T follicular helper cell (primary cell): ENCODE data around the gene NPHP4.

Experiments
- DNase-seq: peaks from one replicate; pipeline ENCODE4 v3.0.0-alpha.2; 2020; ENCODE audit warnings: low read depth

The NPHP4 gene

GRCh38 chr1:5891736-5892135 lies 100.5 kb downstream of the NPHP4 start:
- no peak for DNase-seq

- DNase-seq, result no peak
Observed at GRCh38 chr1:5891137-5891536, 101.1 kb downstream of the NPHP4 start.

- no peak for DNase-seq
Observed at GRCh38 chr1:5890346-5891106, 101.7 kb downstream of the NPHP4 start.

GRCh38 chr1:5889901-5890300 lies 102.3 kb downstream of the NPHP4 start:
- no peak for DNase-seq

DNA sequence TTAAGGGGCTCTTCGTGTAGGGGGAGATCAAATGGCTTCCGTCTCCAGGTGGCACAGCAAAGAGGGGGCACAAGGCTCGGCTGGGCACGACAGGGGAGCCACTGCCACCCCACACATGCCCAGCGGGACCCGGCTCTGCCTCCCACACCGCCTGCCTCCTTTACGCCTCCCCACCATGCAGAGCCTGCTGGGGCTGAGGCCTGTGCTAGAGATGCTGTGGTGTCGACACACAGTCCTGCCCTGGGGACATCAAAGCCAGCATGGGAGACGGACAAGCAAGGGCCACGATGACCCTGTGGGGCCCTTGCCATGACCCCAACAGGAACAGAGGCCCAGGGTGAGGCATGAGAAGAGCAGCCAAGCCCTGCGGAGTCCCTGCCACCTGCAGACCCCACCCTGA lies 102.8 kb downstream of the NPHP4 start:
- no peak for DNase-seq

- no peak for DNase-seq
Observed at GRCh38 chr1:5888606-5889211, 103.5 kb downstream of the NPHP4 start.

GRCh38 chr1:5887971-5888361 lies 104.3 kb downstream of the NPHP4 start:
- DNase-seq, result no peak

DNA sequence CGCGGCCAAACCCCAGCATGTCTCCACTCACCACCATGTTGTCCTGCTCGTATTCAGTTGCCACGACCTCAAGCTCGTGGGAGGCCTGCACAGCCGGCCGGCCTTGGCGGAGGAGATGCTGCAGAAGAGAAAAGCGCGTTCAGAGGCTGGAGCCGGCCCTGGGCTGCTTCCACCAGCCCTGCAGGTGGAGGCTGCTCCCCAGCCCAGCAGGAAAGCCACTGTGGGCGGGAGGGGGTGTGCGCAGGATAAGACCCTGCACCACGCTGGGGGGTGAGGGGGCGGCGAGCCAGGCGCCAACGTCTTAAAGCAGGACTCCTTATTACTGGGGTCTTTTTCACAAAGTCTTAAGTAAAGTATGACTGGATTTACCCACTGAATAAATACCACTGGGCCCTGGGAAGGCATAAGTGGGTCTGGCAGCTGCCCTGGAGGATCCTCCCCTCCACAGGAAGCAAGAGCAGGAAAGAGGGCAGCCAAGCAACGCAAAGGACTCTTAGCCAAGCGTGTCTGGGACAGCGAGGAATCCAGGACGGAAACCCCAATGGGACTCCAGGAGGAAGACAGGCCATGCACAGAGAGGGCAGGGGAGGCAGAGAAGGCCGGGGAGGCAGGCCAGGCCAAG lies 104.8 kb downstream of the NPHP4 start:
- DNase-seq, result no peak

DNA sequence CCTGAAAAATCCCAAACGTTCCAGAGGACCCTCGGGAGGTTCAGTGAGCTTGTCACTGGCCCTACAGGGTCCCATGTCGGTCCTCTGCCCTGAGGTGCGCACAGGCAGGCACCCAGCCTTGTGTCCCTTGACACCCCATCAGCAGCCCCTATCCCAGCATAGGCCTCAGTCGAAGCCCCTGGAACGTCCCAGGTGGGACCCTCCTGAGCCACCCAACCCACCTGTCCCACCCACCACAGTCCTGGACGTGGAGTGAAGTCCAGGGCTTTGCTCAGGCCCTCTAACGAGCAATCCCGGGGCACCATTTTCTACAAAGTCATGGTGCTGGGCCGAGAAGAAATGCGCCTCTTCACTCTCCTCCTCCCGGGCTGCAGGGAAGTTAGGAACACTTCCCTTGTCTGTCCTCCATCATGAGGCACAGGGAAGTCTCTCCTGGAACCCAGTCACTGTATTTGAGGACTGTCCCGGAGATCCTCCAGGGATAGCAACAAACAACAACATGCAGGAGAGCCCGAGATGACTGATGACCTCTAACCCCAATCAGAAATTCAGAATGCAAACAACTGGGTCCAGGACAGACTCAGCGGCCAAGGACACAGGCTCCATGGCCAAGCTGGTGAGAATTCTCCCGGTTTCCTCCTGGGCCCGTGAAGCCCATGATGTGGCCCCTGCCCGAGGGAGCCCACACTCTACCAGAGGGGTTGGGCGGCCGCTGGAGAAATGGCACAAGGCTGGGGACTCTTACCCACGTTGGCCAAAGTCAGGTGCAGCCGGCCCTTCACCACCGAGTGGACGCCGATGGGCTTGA lies 105.5 kb downstream of the NPHP4 start:
- DNase-seq, result no peak

DNA sequence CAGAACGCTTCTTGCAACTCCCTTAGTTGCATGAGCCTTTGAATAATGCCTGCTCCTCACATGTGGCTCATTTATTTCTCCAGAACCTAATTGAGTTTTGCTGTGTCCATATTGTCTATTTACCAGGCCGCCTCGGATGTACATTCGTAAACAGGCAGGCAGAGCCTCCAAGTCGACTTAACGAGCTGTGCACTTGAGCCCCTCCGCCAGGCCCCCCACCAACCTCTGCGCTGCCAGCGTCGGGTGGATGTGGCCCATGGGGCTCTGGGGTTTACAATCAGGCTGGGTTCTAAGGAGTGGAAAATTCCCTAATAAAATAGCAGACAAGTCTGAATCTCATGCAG lies 106.1 kb downstream of the NPHP4 start:
- DNase-seq, result no peak

GRCh38 chr1:5885471-5886139 lies 106.6 kb downstream of the NPHP4 start:
- DNase-seq, result no peak

DNA sequence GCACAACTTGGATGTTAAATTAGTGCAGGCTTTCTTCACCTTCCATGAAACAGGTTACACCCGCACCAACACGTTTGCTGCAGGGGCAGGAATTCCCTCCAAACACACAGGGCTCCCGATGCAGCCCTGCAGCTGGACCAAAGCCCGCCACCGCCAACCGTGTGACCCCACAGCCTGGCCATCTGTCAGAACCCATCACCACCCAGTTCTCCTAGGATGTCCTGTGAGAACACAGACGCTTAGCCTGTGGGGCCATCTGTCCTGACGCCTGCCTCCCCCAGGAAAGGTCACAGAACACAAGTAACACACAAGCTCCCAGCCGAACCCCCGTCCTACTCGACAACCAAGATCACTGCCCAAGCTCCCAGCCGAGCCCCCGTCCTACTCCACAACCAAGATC lies 108.1 kb downstream of the NPHP4 start:
- no peak for DNase-seq

DNA sequence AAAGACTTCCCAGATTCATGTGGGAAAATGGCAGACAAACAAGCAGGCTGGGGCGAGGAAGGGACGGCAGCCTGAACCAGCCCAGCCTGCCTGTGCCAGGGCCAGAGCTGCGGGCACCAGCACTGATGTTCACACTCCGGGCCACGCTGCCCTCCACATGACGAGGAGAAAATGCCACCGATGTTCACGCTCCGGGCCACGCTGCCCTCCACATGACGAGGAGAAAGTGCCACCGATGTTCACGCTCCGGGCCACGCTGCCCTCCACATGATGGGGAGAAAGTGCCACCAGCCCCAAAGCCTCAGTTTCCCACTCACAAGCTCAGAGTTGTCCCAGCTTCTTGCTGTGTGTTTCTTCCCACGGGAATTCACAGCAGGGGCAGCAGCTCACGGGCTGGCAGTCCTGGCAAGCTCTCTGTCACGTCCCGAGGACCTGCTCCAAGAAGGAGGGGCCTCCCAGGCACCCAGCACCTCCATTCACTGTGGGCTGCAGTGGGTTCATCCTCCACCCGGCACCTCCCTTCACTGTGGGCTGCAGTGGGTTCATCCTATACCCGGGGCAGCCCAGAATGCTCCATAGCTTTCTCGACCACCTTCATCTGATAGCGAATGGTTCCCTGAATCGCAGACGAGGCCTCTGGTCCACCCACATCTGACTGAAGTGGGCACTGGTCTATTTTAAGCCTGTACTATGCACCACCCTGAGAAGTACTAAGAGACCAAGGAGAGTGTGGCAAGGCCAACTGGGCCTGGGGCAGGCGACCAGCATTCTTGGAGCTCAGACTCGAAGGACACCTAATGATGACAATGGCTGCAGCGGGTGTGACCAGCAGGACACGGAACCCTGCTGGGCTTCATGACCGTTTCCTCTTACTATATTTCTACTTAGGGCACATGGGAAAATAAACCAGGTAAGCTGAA lies 108.8 kb downstream of the NPHP4 start:
- DNase-seq, result no peak

DNA sequence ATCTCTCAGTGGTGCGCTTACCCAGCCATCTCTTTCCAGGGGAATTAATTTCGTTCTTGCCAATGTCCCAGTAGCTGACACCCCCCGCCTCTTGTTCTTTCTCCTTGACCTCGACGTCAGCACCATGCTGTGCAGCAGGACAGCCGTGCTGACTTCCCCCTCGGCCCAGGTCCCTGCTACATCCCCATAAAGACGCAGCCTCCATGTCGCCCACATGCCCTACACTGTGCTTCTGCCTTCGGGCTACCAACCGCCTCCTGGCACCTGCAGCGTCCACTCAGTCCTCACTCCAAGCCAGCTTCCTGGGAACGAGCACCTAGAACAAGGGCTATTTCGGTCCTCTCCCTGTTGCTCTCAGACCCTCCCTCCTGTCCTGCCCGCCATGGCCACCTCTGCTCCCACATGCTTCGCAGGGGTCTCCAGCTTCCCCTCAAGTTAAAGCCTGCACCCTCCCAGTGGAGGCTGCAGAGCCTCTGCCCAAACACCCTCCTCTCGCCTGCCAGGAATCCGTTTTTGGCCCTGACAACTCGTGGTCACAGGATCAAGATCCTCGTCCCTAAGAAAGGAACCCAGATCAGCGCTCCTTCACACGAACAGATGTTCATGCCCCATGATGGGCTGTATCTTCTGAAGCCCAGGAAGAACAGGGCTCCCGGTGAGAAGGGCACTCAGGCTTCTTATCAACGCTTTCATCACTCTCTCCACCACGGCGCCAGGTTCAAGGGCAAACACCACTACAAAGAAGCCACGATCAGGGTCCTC lies 109.7 kb downstream of the NPHP4 start:
- no peak for DNase-seq

GRCh38 chr1:5881526-5882222 lies 110.6 kb downstream of the NPHP4 start:
- DNase-seq, result no peak

DNA sequence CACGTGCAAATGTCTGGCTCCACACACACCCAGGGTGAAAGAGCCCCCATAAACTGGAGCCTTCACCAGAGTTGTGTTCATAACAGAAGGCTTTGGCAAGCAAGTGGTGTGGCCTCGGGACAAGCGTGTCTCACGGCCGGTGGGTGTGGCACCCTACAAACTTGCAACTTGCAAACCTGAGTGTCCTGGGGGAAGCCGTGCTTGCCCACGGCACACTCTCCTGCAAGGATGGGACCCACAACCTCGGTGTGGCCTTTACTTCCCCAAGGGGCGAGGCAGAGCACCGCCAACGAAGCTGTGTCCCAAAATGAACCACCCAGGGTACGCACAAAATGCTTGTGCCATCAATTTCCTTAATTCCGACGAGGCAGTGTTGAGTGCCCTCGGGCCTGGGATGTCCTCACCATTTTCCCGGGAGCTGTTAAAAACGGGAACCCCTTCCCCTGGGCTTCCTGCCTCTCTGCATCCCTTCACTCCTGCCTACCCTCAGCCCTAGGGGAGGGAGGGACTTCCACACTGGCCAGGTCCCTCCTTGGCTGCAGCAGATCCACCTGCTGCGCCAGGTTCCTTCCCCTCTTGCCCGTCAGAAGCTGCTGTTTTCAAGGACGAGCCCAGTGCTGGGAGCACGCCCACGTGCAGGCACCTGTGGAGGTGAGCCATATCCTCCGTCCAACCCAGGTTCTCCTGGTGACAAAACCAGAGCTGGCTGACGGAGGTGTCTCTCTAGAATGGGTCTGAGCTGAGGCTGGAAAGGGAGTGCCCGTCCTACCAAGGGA lies 111.4 kb downstream of the NPHP4 start:
- no peak for DNase-seq

- no peak for DNase-seq
Observed at GRCh38 chr1:5879421-5879820, 112.8 kb downstream of the NPHP4 start.

DNA sequence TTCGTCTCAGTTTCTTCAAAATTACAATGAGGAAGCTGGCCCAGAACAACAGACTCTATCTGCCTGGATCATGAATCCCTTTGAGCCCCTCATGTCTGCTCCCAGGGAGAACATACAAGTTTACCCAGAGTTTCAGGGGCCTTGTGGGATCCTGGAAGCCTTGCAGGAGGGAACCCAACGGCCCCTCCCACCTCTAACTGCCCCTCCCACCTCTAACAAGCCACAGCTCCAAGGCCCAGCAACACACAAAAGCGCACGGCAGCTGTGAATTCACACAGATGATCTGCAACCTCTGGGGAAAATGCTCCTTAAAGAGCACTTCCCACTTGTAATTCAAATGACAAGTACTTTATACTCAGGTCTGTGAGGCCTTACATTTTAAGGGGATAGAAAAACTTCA lies 113.3 kb downstream of the NPHP4 start:
- no peak for DNase-seq
